HS-27A (cell line): ENCODE results near the gene DGLUCY.
"Not testable (repeated sequence)": the region's sequence is repeated elsewhere in the genome, so short reads cannot be mapped to it uniquely, and the experiment has no call there.

Source experiments
- DNase-seq: peaks from one replicate; pipeline ENCODE4 v3.0.0-alpha.2; 2012; ENCODE audit warnings: low read depth, missing footprints

DGLUCY gene

DNA sequence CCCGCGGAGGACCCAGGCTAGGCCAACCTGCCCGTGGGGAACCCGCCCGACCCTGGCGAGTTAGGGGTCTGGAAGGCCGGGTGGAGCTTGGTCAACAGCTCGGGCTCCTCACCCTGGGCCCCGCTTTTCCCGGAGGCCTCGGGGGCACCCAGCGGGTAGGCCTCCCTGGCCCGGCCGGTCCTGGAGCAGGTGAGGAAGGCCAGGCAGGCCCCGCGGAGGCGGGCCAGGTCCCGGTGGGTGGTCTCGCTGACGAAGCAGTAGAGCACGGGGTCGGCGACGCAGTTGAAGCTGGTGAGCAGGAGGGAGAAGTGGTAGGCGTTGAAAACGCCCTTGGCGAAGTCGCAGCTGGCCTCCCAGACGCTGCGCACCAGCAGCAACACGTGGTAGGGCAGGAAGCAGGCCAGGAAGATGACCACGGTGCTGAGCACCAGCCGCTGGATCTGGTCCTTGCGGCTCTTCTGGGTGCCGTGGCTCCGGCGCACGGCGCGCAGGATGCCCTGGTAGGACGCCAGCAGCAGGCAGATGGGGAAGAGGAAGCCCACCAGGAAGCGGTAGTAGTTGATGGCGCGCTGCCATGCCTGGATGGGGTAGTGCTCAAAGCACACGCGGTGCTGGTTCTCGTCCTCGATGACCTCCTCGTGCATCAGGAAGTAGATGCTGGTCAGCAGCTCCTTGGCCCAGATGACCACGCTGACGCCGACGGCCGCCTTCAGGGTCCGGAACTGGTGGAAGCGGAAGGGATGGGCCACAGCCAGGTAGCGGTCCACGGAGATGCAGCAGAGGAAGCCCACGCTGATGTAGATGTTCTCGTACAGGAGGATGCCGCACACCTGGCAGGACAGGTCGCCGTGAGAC lies 120.3 kb downstream of the DGLUCY start:
- no peak for DNase-seq

DNA sequence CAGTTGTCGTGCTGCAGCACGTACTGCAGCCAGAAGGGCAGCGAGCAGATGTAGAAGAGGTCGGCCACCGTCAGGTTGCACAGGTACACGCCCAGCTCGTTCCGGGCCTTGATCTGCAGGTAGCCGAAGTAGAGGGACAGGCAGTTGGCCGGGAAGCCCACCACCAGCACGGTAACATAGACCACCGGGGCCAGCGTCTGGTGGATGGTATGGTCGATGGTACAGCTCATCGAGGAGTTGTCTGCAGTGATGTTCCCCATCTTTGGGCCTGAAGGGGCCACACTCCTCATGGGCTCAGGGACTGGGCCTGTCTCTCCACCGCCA lies 120.9 kb downstream of the DGLUCY start:
- no peak for DNase-seq

DNA sequence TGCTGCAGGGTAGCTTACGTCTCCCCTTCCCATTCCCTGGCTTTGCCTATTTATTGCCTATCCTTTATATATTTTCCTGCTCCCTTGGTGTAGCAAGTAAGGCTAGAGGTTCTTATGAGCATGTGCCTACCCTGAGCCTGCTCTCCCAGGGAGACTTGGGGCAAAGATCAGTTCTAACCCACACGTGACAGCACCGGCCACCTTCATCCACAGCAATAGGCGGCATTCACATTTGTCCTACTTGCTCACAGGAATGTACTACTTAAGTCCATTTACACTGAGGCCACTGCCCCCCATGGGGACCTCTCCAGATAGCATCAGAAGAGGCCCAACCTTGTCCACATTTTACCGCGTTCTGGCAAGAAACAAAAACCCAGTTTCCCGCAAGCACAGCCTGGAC lies 122.0 kb downstream of the DGLUCY start:
- no peak for DNase-seq

DNA sequence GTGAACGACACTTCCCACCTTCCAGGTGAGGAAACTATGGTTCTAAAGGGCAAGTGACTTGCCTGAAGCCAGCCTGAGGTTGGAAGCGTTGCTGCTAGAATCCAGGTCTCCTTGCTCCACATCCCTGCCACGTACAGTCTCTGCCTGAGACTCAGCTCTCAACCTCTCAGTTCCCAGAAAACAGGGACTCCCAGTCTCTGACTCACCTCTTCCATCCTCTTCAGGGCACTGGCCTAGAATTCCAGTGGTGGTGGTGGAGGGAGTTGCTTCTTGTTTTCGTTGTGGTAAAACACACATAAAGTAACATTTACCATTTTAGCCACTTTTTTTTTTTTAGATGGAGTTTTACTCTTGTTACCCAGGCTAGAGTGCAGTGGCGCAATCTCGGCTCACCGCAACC lies 123.3 kb downstream of the DGLUCY start:
- no peak for DNase-seq

DNA sequence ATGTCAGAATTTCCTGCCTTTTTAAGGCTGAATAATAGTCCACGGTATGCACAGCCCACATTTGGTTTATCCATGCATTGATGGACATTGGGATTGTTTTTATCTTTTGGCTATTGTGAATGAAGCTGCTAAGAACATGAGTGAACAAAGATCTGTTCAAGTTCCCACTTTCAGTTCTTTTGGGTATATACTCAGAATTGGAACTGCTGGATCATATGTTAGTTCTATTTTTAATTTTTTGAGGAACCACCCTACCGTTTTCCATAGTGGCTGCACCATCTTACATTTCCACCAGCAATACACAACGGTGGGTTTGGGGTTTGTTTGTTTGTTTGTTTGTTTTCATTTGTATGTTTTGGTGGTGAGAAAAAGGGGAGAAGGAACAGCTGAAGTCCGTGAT lies 124.2 kb downstream of the DGLUCY start:
- no peak for DNase-seq

DNA sequence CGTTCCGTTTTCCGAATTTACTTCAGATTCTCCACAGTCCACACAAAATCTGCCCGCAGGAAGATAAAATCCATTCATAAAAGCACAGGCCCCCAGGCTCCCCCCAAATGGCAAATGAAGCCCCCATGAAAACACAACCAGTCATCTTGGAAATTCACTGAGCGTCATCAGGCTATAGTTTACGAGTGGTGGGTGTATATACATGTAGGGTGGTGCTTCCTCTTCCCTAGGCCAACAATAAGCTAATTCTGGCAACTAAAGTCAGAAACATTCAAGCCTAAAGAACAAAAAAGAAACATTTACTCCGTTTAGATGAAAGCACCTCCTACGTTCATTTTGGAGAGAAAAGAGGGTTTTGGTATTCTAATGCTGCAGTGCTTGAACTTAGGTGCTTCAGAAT lies 124.8 kb downstream of the DGLUCY start:
- DNase-seq = no peak

DNA sequence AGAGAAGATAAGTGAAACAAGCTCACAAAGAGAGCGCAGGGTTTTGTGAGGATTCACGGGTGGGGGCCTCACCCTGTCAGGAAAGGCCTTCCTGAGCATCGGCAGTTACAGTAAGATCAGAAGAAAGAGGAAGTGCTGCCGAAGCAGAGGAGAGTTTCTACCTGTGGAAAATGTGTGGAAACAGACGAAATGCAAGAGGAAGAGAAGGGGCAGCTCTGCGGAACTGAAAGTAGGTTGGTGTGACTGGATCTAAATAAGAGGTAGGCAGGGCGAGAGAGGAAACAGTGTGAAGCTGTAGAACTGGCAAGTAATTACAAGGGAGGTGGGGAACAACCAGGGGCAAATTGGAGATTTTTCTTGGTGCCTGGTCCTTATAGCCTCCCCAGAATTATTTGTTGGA lies 128.0 kb downstream of the DGLUCY start:
- no peak for DNase-seq

DNA sequence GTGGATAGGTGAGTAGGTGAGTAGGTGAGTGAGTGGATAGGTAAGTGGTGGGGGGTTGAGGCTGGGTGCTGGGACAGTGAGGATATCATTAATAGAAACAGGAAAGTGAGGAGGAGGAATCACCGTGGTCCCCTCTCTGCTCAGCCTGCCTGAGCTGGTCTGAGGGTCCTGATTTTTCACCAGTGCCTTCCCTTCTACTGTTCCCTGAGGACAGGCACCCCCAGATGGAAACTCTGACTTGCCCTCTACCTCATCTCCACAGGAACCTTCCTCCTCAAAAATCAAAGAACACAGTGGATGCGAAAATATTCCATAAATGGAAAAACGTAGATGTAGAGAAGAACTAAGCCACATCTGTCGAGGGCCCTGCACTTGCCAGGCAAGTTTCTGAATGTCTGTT lies 128.8 kb downstream of the DGLUCY start:
- DNase-seq = no peak

DNA sequence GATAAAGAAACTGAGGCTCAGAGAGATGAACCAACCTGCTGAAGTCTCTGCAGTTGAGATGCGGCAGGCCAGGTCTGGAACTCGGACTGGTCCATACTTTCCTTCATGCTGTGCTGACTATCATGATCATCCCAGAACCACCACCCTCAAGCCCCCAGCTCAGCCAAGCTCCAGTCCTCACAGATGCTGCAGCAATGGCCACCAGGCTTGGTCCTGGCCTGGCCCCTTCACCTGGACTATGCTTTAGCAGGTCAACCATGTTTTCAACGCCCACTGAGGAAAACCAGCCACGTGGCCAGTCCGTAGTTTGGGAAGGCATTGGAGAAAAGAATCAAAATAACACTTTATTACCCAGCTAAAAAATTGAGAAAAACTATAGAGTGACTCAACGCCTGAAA lies 129.2 kb downstream of the DGLUCY start:
- no peak for DNase-seq

DNA sequence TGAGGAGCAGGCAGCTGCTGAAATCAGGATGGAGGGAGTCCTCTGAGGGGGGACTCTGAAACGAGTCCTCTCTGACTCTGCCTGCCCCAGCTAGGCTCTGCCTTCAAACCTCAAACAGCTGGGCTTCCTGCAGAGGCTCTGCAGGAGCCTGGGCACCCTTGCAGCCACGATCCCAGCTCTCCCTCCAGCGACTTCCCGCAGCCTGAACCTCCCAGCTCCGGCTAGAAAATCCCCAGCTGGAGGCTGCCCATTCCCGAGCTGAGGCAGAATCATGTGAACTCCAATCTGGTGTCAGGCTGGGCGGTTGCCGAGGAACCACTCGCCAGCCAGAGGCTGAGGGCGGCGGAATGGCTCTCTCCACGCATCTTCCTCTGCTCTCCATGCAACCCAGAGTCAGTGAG lies 130.6 kb downstream of the DGLUCY start, which contains the start of gene GPR68:
GPR68 (minus strand) TSS at position 204 of the 401 bp plus-strand sequence. CDS start 9,654 bp downstream, outside the sequence.
- no peak for DNase-seq

DNA sequence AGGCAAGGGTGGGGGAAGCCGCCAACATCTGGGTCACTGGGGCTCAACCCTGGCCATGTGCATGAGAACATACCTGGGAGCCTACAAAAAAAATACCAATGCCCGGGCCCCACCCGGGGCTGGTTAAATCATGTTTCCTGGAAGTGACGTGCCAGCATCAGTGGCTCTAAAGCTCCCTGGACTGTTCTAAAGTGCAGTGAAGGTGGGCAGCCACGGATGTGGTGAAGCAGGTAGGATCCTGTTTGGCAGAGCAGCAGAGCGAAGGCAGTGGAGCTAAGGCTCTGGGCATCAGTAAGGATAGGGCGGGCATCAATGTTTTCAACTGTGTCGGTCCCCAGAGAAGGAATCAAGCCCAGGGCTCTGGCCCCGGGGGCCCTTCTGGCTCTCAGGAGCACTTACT lies 131.2 kb downstream of the DGLUCY start:
- no peak for DNase-seq

DNA sequence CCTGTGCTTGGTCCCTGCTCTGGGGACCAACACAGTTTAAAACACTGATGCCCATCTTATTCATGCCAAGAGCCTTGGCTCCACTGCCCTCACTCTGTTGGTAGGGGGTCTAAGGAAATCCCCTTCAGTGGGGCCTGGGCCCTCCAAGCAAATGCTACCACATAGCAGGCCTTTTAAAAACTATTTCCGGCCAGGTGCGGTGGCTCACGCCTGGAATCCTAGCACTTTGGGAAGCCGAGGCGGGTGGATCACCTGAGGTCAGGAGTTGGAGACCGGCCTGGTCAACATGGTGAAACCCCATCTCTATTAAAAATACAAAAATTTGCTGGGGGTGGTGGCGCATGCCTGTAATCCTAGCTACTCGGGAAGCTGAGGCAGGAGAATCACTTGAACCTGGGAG lies 131.7 kb downstream of the DGLUCY start:
- DNase-seq = not testable (repeated sequence)

DNA sequence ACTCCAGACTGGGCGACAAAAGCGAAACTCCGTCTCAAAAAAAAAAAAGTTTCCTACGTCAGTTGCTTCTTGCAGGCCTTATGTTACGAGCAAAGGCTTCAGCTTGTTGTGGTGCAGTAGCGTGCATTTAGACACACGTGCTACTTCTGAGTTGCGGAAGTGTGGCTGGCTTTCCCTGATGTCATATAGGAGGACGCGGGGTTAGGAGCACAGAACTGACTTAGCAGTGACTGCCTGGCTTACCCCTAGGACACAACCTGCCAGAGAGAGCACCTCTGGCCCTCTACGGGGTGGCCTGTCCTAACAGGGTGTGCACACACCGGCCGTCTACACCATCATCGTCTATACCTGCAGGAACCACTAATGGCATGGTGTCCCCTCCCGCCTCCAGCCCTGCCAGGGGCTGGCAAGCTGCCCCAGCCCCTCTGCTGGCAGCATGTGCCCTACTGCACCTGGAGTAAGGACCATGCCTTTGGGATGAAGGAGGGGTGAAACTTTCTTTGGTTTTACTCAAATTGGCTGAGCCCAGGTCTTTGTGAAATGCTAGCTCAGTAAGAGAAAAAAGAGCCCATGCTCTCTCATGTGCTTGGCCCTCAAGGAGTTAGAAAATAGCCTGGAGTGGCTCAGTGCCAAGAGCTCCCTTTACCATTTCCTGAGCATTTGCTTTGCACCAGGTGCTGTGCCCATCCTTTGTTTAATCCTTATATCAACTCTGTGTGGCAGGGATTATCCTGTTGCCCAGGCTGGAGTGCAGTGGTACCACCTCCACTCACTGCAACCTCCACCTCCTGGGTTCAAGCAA lies 132.4 kb downstream of the DGLUCY start:
- DNase-seq = no peak

DNA sequence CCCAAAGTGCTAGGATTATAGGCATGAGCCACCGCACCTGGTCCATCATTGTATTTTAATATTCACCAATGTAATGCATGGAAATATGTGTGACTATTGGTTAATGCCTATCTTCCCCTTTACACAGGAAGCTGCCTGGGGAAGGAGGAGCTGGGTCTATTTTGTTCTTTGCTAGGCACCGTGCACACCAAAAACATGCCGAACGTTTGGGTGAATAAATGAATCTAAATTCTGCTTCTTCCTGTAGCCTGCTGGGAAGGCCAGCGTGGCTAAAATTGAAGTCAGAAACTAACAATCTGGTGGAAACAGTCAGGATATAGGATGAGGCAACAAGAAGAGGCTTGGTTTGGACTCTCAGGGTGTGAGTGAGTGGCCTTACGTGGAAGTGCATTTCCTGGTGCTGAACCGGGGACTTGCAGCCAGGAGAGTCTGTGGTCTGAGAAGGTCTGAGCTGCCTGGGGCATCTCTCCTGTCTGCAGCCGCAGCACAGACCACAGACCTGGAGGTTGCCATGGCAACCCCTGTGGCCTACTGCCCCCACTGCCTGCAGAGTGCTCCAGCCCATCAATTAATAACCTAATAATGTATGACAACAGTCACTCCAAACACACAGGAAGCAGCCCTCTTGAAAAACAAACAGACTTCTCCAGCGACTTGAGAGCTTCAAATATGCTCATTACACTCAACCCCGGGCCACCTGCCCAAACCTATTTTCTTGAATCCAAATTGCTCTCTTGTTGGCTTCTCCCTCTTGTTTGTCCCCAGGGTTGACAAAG lies 136.2 kb downstream of the DGLUCY start:
- DNase-seq = no peak

DNA sequence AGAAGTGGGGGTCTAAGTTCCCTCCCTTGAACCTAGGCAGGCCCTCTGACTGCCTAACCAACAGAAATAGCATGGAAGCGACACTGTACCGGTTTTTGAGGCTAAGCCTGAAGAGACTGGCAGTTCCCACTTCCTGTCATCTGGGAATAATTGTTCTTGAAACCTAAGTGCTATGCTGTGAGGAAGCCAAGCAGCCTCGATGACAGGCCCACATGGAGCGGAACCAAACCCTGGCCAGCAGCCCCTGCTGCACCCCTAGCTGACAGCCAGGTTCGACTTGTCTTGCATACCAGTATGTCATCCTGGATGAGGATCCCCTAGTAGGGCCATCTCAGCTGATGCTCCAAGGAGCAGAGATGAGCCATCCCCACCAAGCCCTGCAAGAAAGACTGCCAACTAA lies 137.0 kb downstream of the DGLUCY start:
- DNase-seq = no peak

DNA sequence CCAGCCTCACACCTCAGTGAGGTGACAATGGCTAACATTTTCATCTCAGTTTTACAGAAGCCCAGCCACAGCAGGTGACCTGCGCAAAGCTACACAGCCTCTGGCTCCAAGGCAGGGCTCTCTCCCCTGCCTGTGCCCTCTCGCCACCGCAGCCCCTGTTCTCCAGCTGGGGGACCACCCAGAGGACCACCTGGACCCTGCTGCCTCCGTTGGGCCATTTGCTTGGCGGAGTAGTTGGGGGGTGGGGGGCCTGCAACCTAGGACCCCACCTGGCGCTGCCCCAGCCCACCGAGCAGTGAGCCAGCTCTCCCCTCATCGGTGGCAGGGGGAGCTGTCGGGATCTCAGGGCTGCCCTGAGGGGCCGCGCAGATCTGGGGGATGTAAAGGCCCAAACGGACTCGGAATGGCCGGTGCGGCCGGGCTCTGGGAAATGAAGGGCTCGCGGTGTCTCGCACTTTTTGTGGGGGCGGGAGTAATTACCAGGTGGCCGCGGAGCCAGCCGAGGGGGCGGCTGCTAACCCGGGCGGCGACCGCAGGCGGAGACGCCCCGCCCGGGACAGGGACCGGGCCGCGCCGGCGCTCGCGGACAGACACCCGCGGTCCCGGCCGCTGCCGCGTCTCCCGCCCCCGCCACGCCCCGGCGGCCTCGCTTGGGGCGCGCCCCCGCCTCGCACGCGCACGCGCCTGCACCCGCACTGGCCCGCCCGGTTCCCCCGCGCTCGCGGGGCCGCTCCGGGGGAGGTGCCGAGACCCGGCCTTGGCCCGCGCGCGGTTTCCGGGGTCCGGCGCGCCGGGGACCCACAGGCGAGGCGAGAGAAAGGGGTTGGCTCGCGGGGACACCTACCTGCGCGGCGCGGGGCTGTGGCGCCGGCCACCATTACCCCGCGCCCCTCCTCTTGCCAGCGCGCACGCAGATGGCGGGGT lies 139.3 kb downstream of the DGLUCY start:
- no peak for DNase-seq

DNA sequence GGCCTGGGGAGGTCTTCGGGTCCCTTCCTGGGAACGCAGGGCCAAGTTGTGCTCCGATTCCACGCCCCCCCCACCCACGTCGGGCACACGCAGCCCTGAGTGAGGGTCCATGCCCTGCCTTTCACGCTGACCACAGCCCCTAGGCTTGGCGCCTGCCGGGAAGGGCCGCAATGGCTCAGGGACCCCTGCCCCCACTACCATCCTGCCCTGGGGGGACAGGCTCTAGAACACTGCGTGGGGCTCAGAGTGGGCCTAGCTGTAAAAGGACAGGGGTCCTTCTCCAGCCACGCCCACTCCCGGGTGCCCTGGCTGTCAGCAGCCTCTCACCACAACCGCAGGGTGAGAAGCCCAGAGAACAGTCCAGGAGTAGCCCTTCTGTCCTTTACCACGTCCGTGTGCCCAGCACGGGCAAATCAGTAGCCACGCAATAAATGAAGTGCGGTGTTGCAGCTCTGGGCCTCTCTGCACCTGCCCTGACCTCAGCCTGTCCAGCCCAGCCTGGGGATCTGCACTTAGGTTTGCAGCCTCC lies 140.0 kb downstream of the DGLUCY start:
- no peak for DNase-seq

DNA sequence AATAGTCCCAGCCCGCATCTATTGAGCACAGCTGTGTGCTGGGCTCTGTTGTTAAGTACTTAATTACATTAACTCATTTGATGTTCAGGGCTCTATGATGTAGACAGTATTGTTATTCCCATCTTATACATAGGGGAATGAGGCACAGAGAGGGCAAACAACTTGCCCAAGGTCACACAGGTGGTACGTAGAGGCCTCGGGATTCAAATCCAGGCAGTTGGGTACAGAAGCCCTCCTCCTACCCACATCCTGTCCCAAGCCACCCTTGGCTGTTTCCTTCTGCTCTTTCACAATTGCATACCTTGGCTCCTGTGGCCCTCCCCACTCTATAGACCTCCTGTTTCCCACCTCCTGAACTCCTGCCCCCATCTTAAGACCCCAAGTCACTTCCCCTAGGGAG lies 140.6 kb downstream of the DGLUCY start:
- no peak for DNase-seq

DNA sequence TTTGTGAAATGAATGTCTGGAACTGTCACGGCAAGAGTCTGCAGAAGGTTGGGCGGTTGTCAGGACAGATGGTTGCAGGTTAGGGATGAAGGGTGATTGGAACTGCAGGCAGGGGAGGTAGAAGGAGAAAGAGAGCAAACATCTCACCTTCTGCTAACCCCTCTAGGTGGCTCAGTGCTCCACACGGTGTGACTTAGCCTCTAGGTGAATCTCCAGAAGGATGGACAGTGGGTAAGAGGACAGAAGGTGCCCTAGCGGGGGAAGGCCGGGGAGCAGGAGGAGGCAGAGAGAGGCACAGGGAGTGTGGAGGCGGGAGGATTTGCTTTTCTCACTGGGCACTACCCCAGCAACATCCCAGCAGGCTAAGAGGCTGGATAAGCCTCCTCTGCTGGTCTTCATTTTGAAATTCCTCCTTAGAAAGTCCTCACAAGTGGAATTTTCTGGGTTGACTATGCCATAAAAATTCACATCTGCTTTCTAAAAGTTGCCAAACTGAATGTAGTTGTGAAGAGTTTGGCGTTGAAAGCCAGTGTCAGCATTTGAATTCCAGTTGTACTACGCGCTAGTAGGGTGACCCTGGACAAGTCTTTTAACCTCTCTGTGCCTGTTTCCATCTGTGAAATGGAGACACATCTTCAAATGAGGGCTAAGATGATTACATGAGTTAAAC lies 141.3 kb downstream of the DGLUCY start:
- DNase-seq = no peak

DNA sequence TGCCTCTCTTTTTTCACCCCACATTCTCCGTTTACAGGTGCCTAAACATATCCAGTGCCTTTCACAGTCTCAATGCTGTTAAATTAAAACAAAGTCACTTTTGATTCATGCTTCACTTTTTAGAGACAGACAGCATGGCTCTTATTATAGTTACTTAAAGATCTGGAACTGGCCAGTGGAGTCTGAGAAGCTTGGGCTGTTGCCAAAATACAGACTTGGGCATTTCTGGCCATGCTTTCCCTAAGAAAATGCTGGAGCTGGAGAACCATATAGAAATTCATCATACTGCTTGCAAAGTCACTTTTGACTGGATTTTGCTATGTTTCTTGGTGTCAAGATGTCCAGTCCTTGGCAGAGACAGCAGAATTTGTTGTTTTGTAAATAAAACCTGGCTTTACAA lies 142.8 kb downstream of the DGLUCY start:
- no peak for DNase-seq
